Measurements from ENCODE around the gene CDK5RAP3. TPM values are rescaled to one million over a fixed set of nuclear protein-coding genes. Genes with fewer than 3 reads are reported as not detected.

CDK5RAP3 gene
- total and polyA plus RNA-seq, 2 of the 13 experiments (the other 11 are each of a cell fraction or from before 2014, with no cell fraction given): 128 to 154 TPM

DNA sequence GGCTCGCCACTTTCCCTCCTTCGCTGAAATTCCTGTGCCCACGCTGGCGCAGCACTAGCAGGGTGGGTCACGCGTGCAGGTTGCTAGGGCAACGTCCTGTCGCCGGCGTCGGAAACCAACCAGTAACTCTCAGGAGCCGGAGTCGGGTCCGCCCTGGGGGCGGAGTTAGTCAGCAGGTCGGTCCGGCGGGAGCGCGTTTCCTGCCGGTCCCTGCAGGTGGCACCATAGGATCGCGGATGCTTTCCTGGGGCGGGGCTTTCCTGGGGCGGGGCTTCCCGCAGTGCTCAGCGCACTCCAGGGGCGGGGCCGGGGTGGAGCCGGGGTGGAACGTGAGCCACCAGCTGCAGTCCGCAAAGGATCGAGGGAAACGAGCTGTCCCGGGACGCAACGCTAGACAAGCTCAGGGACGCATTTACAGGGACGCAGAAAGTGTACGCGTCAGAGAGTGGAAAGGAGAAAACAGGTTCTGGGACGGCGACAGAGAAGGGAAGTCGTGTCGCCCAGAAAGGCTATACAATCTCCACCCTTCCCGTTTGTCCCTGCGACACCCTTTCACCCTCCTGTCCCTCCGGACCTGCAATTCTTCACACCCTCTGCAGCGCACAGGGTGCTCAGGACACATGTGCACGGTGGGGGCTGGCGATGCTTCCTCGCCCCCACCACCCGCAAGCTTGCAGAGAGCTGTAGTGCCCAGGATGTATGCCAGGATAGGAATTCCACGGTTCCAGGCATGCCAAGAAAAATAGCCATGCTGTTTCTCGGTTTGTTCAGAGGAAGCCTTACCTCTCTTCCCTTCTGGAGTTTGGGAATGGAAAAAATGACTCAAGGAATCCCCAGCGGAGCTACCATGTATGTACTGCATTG is 54.4 kb downstream of the CDK5RAP3 start (continued):
- TF ChIP-seq, protein P1, sequence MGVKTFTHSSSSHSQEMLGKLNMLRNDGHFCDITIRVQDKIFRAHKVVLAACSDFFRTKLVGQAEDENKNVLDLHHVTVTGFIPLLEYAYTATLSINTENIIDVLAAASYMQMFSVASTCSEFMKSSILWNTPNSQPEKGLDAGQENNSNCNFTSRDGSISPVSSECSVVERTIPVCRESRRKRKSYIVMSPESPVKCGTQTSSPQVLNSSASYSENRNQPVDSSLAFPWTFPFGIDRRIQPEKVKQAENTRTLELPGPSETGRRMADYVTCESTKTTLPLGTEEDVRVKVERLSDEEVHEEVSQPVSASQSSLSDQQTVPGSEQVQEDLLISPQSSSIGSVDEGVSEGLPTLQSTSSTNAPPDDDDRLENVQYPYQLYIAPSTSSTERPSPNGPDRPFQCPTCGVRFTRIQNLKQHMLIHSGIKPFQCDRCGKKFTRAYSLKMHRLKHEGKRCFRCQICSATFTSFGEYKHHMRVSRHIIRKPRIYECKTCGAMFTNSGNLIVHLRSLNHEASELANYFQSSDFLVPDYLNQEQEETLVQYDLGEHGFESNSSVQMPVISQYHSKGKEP (CRISPR knock-in tag; IDR thresholded peaks at IDR 0.05): no peak
- TF ChIP-seq, protein P2, sequence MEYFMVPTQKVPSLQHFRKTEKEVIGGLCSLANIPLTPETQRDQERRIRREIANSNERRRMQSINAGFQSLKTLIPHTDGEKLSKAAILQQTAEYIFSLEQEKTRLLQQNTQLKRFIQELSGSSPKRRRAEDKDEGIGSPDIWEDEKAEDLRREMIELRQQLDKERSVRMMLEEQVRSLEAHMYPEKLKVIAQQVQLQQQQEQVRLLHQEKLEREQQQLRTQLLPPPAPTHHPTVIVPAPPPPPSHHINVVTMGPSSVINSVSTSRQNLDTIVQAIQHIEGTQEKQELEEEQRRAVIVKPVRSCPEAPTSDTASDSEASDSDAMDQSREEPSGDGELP (IDR thresholded peaks at IDR 0.05; ENCODE audit: borderline replicate concordance, low read depth): peak; percentile 93
- TF ChIP-seq, protein P3, sequence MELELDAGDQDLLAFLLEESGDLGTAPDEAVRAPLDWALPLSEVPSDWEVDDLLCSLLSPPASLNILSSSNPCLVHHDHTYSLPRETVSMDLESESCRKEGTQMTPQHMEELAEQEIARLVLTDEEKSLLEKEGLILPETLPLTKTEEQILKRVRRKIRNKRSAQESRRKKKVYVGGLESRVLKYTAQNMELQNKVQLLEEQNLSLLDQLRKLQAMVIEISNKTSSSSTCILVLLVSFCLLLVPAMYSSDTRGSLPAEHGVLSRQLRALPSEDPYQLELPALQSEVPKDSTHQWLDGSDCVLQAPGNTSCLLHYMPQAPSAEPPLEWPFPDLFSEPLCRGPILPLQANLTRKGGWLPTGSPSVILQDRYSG (CRISPR knock-in tag; IDR thresholded peaks at IDR 0.05): no peak
- 0 out of 2 replicates have a peak, but pooled peaks have one; percentile 33 for TF ChIP-seq SMAD3 (CRISPR knock-in tag; IDR thresholded peaks at IDR 0.05)
- TF ChIP-seq, protein P4, sequence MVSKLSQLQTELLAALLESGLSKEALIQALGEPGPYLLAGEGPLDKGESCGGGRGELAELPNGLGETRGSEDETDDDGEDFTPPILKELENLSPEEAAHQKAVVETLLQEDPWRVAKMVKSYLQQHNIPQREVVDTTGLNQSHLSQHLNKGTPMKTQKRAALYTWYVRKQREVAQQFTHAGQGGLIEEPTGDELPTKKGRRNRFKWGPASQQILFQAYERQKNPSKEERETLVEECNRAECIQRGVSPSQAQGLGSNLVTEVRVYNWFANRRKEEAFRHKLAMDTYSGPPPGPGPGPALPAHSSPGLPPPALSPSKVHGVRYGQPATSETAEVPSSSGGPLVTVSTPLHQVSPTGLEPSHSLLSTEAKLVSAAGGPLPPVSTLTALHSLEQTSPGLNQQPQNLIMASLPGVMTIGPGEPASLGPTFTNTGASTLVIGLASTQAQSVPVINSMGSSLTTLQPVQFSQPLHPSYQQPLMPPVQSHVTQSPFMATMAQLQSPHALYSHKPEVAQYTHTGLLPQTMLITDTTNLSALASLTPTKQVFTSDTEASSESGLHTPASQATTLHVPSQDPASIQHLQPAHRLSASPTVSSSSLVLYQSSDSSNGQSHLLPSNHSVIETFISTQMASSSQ (IDR thresholded peaks at IDR 0.05; ENCODE audit: low read depth): 0 out of 2 replicates have a peak, but pooled peaks have one; percentile 12
- TF ChIP-seq, protein P4 (CRISPR knock-in tag; IDR thresholded peaks at IDR 0.05; ENCODE audit: borderline replicate concordance): peak; percentile 68; the same call in 1 of the 2 replicates
- TF ChIP-seq, protein P5, sequence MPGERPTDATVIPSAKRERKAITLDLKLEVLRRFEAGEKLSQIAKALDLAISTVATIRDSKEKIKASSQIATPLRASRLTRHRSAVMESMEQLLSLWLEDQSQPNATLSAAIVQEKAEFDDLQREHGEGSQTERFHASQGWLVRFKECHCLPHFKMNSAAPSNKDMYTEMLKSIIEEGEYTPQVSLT (CRISPR knock-in tag; IDR thresholded peaks at IDR 0.05; ENCODE audit: borderline replicate concordance, low read depth): no peak
- no peak for TF ChIP-seq ZNF878 (CRISPR knock-in tag; IDR thresholded peaks at IDR 0.05)
- peak; percentile 63 for TF ChIP-seq NFYC (CRISPR knock-in tag; IDR thresholded peaks at IDR 0.05)
- TF ChIP-seq ERF (CRISPR knock-in tag; IDR thresholded peaks at IDR 0.05): peak; percentile 75; the same call in 1 of the 2 replicates
- TF ChIP-seq TOPORS (CRISPR knock-in tag; IDR thresholded peaks at IDR 0.05): no peak
- 0 out of 2 replicates have a peak, but pooled peaks have one; percentile 67 for TF ChIP-seq ZNF788 (CRISPR knock-in tag; IDR thresholded peaks at IDR 0.05; ENCODE audit: borderline replicate concordance)
- TF ChIP-seq MYNN (CRISPR knock-in tag; IDR thresholded peaks at IDR 0.05; ENCODE audit: low read depth): 0 out of 2 replicates have a peak, but pooled peaks have one; percentile 32
- TF ChIP-seq SMAD1 (CRISPR knock-in tag; IDR thresholded peaks at IDR 0.05; ENCODE audit: borderline replicate concordance, low read depth): no peak
- TF ChIP-seq ETV6 (CRISPR knock-in tag; conservative IDR thresholded peaks at IDR 0.05): no peak
- TF ChIP-seq, protein P6, sequence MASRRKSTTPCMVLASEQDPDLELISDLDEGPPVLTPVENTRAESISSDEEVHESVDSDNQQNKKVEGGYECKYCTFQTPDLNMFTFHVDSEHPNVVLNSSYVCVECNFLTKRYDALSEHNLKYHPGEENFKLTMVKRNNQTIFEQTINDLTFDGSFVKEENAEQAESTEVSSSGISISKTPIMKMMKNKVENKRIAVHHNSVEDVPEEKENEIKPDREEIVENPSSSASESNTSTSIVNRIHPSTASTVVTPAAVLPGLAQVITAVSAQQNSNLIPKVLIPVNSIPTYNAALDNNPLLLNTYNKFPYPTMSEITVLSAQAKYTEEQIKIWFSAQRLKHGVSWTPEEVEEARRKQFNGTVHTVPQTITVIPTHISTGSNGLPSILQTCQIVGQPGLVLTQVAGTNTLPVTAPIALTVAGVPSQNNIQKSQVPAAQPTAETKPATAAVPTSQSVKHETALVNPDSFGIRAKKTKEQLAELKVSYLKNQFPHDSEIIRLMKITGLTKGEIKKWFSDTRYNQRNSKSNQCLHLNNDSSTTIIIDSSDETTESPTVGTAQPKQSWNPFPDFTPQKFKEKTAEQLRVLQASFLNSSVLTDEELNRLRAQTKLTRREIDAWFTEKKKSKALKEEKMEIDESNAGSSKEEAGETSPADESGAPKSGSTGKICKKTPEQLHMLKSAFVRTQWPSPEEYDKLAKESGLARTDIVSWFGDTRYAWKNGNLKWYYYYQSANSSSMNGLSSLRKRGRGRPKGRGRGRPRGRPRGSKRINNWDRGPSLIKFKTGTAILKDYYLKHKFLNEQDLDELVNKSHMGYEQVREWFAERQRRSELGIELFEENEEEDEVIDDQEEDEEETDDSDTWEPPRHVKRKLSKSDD (CRISPR knock-in tag; IDR thresholded peaks at IDR 0.05; ENCODE audit: low read depth): no peak; the same call in 1 of the 2 replicates
- TF ChIP-seq, protein P7, sequence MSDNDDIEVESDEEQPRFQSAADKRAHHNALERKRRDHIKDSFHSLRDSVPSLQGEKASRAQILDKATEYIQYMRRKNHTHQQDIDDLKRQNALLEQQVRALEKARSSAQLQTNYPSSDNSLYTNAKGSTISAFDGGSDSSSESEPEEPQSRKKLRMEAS (IDR thresholded peaks at IDR 0.05): peak; percentile 90
